ENCODE results near the gene HTR2B.
A peak's percentile ranks its signal among the peaks of the same experiment; 100 is the strongest.
"Not testable (repeated sequence)": the region's sequence is repeated elsewhere in the genome, so short reads cannot be mapped to it uniquely, and the experiment has no call there.

HTR2B gene

DNA sequence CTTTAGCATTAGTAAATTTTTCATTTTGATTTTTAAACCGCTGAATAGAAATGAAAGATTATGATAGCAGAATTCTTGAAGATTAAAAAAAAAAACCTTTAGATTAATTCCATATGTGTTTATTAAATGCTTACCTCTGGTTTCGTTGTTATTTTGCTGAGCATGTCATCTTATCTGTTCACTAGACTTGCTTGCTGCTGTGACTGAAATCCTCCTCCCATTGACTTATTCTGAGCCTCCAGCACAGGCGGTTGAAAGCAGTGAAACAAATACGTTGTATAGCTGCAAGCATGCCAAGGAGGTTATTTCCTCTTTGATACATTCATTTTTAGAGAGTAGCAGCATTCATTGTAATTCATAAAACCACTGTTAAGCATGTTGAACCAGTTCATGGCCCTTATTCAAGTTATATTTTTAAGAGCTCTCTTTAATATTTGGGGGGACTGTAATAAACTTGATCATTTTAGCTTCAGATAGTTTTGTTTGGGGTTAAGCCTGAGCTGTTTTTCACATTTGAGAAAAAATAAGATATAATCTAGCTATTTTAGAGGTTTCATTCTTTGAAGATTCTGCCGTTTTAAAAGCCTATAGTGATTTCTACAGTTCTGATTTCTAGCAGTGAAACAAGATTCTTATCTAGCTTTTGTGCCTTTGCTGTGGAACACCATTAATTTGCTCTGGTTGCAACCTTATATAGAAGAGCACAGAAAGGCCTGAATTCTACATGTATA lies at the start of gene HTR2B:
Gene HTR2B, minus strand, starts transcription at position 205 of the 731 bp plus-strand sequence. CDS start 1,278 bp downstream, outside the sequence.
- peak; percentile 39 for DNase-seq (ENCODE audit: low spot score)

DNA sequence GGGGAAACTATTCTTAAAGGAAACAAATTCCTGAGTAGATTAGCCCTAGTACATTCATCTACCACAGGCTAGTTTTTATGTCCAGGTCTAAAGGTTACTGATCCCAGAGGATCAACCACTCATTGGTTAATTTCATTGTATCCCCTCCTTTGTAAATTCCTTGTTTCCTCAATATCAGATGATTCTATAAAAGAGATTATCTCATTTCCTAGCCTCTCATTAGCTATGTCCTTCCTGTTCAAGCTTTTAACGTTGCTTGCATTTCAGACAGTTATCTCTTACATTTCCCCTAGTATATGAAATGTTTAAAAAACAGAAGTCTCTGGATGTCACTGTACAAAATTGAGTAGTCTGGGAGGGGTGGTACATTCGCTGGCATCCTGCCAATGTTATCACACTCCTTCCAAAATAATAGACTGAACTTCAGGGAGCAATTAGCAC lies 49.4 kb upstream of the HTR2B start:
- DNase-seq (ENCODE audit: low spot score), result no peak

DNA sequence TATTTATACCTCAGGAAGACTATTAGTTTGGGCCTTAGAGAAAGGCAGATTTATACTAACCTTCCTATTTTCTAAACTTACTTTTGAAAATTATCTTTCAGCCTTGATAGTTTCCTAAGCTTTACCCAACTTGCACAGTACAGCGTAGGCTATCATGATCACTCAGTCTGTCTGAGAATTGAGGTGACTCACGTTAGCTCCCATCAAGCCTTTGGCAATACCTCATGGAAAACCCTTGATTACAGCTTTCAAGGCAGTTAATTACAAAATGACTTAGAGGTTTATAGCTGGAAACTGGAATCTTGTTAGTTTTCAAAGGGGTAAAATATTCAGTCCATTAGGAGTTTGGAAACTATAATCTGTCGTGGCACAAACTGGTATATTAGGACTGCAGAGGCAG lies 47.2 kb upstream of the HTR2B start:
- DNase-seq (ENCODE audit: low spot score), result no peak

DNA sequence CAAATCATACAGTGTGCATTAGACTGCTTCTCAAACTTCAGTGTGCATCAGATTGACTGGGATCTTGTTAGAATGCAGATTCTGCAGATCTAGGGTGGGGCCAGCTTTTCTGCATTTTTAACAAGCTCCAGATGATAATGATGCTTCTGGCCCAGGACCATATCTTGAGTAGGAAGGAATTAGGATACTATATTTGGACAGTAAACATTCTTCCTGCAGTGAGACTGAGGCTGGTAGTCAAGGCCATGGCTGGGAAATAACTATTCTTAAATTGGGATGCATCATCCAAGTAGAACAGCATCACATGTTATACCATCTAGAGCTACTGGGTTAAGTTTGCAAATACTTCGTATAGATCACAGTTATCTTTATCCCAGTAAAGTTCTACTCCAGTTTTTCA lies 45.2 kb upstream of the HTR2B start:
- DNase-seq (ENCODE audit: low spot score), result no peak

DNA sequence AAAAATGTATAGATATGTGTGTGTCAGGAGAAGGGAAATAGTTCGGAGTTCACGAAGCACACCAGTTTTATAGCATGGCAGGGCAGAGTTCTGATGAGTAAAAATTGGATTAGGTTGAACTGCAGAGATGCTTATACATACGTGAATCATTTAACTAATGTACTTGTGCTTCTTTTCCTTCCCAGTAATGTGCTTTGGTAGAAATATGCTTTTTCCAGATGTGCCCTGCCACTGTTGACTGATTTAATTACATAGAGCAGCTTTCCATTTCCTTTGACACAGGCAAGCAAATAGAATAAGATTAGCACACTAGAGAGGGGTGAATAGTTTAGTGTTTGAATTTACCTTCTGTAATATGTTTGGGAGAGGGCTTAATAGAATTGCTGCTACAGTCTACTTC lies 44.6 kb upstream of the HTR2B start:
- no peak for DNase-seq (ENCODE audit: low spot score)

DNA sequence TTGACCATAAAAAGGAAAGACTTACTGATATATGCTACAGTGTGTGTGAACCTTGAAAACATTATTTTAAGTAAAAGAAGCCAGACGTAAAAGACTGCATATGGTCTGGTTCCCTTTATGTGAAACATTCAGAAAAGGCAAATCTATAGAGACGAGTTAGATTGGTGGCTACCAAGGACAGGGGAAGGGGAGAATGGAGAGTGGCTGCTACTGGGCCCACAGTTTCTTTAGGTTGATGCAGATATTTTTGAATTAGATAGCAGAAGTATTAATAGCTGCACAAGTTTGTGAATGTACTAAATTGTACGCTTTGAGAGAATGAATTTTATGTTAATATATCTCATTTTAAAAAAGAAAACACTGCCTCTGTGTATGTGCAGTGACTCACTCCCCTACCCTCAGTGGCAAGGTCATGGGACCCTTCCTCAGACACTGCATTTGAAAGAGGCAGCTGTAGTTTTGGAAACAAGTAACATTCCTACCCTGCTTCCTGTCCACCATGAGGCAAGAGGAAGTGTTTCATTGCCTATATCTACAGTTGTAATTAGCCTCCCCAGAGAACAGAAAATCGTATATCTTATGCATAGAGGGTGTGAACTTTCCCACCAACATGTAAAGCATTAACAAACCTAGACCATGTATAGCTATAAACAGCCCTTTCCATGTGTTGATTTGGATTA lies 43.8 kb upstream of the HTR2B start:
- peak; percentile 60 for DNase-seq (ENCODE audit: low spot score)

DNA sequence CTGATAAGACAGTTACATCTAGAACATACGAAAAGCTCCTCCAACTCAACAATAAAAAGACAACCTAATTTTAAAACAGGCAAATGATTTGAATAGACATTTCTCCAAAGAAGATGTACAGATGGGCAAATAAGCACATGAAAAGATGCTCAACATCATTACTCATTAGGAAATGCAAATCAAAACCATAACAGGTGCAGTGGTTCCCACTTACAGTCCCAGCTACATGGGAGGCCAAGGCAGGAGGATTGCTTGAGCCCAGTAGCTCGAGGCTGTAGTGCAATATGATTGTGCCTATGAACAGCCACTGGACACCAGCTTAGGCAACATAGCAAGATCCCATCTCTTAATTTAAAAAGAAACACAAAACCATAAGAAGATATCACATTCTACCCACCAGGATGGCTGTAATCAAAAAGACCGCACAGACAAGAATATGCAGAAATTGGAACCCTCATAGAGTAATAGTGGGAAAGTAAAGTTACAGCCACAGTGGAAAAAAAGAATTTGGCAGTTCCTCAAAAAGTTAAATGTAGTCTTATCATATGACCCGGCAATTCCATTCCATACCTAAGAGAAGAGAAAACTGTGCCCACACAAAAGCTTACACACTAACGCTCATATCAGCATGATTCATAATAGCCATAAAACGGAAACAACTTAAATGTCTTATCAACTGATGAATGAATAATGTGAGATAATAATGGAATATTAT lies 43.1 kb upstream of the HTR2B start:
- DNase-seq (ENCODE audit: low spot score), result peak; percentile 51

DNA sequence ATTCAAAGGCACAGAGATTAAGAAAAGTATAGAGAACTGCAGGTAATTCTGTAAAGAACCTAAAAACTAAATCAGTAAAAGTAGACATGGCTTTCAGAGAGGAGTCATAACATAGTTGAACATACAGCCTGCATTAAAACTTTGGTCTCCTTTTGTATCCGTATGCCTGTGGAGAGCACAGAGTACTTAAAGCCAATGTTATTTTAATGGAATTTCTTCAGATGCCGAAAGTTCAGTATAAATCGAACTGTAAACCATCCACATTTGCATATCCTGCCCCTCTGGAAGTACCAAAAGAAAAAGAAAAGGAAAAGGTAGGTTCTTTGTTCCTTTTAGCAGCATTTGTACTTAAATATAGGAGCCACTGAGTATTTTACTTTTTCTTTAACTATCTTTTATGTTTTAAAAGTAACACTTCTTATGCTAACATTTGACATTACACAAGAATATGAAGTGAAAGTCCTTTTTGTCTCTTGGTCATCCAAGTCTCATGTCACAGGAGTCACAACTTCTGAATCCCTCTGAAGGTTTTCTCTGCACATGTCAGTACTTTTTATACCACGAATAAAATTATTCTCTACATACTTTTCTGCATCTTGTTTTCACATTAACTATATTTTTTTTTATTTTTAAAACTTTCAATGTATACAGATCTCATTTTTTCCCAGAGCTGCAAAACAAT lies 38.7 kb upstream of the HTR2B start:
- no peak for DNase-seq (ENCODE audit: low spot score)

DNA sequence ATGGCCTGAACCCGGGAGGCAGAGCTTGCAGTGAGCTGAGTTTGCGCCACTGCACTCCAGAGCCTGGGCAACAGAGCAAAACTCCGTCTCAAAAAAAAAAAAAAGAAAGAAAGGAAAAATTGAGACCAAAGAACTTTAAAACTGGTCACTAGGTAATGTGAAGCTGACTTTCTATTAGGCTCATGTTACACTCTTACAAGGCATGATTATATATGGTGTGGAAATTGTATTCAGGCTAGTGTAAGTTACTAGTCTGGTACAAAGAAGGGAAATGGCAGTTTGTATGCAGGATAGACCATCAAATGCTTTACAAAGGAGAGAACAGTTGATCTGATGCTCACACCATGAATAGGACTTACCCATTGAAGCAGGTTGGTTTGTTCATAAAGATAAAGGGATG lies 38.2 kb upstream of the HTR2B start:
- DNase-seq (ENCODE audit: low spot score), result no peak

DNA sequence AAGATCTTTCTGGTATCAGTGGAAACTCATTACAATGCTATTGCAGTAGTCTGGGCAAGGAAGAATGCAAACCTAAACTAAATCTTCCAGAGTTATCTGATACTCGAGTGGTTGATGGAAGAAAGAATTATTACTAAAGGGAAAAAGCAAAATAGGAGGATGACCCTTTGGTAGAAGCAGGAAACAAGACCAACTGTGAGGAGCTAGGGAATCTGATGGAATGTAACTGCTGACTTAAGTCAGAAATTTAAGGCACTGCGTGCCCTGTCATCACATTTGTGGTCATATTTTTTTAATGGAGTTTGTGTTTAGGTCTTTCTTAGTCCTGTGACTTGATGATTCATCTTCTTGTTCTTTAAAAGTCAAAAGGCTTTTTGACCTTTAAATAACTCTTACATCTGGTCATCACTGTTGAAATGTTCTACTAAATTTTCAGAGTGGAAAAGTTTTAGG lies 37.1 kb upstream of the HTR2B start:
- peak; percentile 57 for DNase-seq (ENCODE audit: low spot score)

DNA sequence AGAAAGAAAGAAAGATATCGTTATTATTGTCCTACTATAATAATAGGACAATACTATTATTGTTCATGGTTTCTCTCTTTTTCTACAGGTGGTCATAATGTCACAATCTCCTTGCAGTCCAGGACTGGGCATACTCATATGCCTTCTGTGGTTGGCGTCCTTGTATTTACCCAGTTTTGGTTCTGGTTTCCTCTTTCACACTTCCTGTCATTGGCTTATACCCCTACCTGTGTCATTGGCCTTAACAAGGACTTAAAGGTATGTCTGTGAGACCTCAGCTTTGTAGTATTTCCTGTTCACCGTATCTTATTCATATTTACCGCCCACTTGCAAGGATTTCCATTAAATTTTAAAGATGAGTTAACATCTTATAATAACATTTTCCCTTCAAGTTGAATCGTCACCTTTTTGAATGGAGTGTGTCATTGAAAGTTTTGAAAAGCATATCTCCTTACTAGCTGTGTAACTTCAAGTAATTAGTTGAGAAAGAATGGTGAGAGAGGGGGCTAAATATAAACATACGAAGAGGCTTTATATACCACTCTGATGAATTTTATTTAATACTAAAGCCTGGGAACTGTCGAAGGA lies 36.5 kb upstream of the HTR2B start:
- DNase-seq (ENCODE audit: low spot score), result no peak

DNA sequence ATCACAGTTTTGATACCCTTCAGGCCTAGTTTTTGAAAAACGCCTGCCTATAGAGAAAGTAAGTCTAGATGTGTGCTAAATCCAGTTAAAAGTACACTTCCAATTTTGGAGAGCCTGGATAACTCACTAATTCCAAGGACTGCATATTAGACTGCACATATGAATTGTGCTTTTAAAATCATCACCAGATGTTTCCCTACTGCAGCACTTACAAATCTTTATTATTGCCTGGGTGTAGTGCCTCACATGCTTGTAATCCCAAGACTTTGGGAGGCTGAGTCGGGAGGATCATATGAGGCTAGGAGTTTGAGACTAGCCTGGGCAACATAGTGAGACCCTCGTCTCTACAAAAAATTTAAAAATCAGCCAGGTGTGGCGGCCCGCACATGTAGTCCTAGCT lies 35.9 kb upstream of the HTR2B start:
- DNase-seq (ENCODE audit: low spot score), result no peak

DNA sequence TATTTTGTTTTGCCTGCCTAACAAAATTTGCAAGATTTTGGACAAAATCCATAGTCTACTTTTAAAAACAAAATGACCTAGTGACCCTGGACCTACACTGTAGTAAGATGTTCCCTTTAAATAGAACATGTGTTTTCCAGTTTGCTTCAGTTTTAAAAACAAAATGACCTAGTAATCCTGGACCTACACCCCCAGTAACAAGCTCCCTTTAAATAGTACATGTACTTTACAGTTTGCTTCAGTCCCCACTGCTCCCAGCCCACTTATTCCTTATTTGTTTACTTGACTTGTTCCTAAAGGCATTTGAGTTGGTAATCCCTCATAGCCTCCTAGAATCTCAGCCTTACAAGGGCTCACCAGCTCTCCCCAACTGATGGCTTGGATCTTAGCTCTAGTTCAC lies 34.5 kb upstream of the HTR2B start:
- DNase-seq (ENCODE audit: low spot score), result no peak

DNA sequence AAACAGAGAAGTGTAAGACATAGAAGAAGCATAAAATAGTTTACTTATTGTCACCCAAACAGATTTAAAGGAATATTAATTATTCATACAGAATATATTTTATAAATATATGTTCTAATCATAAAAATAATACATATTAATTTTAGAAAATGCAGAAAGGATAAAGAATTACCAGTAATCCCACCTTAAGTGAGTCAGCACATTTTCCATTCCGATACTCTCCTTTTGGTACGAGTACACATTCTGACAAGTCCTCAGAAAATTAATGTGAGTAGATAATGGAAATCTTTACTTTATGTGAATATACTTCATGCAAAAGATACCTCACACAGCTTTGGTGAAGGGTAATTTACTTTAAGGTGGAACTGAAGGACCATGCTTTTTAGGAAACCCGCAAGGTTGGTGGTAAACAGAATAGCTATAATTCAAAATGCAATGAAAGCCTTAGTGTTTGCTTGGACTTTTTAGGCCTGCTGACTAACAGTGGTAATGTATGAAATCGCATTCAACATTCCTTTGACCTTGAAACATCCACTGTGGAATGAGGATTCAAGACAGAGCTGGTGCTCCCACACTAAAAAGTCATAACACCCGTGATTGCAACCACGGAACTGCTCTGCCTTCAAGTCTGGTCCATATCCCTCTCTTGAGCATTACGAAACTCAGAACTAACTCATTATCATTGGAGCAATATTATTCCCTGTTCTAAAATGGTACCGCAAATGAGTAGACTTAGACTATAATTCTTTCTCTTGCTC lies 28.1 kb upstream of the HTR2B start:
- DNase-seq (ENCODE audit: low spot score), result no peak

DNA sequence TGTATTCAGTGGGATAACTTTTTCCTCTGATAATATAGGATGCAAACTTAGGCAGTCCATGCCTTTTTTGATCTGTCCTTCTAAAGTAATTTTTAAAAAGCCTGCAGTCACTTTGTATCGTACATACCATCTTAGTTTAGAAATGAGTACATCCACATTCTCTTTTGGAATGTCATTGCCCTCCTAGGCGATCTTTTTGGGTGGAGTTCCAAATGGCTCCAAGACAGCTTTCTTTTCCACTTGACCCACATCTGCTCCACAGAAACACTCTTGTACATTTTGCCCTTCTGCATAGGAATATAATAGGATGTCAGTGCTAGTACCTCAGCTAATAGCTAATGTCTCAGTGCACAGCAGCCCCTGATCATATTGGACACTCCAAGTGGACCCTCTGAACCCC lies 21.8 kb upstream of the HTR2B start:
- no peak for DNase-seq (ENCODE audit: low spot score)

DNA sequence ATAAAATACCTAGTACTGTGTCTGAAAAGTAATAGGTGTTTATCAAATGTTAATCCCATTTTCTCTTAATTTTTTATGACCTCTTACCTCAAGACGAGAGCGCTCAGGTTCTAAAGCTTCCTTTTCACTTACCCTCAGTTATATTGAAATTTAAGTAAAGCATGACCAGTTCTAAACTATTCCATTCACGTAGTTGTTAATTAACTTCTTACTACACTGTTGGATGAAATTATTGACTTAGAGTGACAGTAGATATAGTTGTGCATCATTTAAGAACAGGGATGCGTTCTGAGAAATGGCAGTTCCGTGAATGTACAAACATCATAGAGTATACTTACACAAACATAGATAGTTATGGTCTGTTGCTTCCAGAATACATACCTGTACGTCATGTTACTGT lies 20.1 kb upstream of the HTR2B start:
- no peak for DNase-seq (ENCODE audit: low spot score)

DNA sequence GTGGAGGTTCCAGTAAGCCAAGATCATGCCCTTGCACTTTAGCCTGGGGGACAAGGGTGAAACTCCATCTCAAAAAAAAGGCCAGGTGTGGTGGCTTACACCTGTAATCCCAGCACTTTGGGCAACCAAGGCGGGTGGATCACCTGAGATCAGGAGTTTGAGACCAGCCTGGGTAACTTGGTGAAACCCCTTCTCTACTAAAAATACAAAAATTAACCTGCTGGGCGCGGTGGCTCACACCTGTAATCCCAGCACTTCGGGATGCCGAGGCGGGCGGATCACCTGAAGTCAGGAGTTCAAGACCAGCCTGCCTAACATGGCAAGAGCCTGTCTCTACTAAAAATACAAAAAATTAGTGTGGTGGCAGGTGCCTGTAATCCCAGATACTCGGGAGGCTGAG lies 16.0 kb upstream of the HTR2B start:
- DNase-seq (ENCODE audit: low spot score), result not testable (repeated sequence)

DNA sequence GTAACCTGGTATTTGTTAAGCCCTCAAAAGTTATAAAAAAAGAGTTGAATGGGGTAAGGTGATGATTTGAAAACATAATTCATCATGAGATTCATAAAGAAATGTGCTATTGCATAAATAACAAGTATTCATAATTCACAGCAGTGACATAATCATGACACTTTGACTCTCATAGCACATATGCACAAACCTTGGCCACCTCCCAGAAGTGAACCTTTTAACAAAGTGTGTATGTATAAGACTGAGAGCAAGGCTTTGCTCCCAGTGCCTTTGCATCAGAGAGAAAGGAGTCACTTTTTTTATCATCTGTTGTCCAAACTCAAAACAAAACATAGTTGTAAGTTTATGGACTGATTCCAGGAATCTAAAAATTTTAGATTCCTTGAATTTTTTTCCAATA lies 15.0 kb upstream of the HTR2B start:
- DNase-seq (ENCODE audit: low spot score), result no peak

DNA sequence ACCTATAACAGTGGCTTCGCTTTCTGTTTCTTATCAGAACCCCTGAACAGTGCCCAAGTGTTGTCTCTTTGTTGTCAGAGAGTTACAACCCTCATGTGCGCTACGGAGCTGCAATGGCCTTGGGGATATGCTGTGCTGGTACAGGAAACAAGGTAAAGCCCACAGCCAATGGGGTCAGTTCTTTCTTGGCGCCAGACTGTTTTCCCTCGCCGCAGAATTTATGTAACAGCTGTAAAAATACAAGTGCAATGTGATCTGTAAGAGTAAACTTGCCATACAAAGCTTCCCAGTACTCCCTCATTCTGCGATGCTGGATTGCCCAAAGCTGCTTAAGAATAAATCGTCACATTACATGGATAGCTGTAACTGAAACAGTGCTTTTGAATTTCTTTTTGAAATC lies 13.9 kb upstream of the HTR2B start:
- DNase-seq (ENCODE audit: low spot score), result no peak

DNA sequence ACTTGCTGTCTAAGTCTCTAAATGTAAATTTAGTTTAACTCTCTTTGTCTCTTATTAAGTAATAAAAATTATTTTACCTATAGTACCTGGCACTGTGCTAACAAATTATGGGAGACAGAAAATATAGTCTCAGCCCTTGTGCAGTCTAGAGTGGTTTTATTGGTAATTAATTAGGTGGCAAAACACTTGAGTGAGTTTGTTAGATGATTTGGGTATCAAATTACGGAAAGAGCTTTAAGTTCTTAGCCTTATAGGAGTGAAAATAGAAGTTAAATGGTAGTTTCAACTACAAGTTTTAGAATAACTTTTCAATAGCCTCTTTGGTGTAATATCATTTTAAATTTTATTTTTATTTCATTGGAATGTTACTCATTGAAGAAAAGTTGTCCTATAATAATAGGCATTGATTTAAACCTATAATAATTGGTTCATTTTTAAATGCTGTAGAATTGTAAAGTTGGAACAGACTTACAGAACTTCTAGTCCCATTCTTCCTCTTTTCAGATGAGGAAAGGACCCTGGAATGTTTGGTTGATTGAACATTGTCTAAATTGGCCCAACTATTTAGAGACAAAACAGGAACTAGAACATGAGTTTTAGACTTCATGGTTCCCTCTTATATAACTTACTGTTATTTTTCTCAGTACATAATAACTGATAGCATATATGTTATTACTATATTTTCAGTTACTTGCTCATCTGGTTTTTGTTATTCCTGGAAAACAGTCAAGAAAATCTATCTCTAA lies 10.2 kb upstream of the HTR2B start:
- DNase-seq (ENCODE audit: low spot score), result no peak
